ENCODE data around the gene KRT83. TPM values are rescaled to one million over a fixed set of nuclear protein-coding genes. Genes with fewer than 3 reads are reported as not detected.

Gene KRT83
- total RNA-seq, 1 experiment from 2014 or later, result not detected

- H2AFZ ChIP-seq (ENCODE audit: low read length), result no peak overlapping the region
- no peak overlapping the region for H2AK5ac ChIP-seq (ENCODE audit: insufficient read length, low read length)
- H2BK5ac ChIP-seq (ENCODE audit: insufficient read length, low read length), result no peak overlapping the region
- no peak overlapping the region for H4K8ac ChIP-seq (replicated peaks; ENCODE audit: insufficient read length, low read depth, low read length)
- H2BK120ac ChIP-seq (ENCODE audit: low read depth, low read length, poor library complexity, severe bottlenecking), result no peak overlapping the region
- WGBS (ENCODE audit: extremely low coverage, insufficient read length, low lambda C conversion rate), result no CpG with 5 or more reads among the region's 13 CpGs
- no peak overlapping the region for H2BK20ac ChIP-seq (ENCODE audit: low read depth, low read length, poor library complexity, severe bottlenecking)
- H2BK12ac ChIP-seq (ENCODE audit: insufficient read length, low read depth, low read length), result no peak overlapping the region
- no peak overlapping the region for H4K5ac ChIP-seq (ENCODE audit: insufficient read length, low read depth, low read length)
- H3K27ac ChIP-seq (ENCODE audit: insufficient read length, low read depth, low read length), result no peak overlapping the region
- Mint-ChIP-seq H3K27ac (no peak overlapping the region), H3K4me1 (no peaks in the 10 kb centered on the region), H3K4me3 (no peak overlapping the region), H3K36me3 (ENCODE audit: insufficient read depth in 1 of 3, low read depth in 3 of 3) (no peaks in the 10 kb centered on the region), H3K9me3 (no peaks in the 10 kb centered on the region), H3K27me3 (ENCODE audit: low read depth) (peaks cover 52% of the 10 kb centered on the region)
- no peaks in the 10 kb centered on the region for H3K9me3 ChIP-seq (ENCODE audit: control insufficient read depth, low read depth, low read length)
- no peaks in the 10 kb centered on the region for H3K79me1 ChIP-seq (ENCODE audit: insufficient read depth, low read depth, low read length, poor library complexity, severe bottlenecking)
- DNase-seq, result peak; percentile 31
- no peak overlapping the region for H3T11ph ChIP-seq (ENCODE audit: low read length)
- no peak overlapping the region for H3K4ac ChIP-seq (ENCODE audit: low read depth, low read length)
- H3K18ac ChIP-seq (ENCODE audit: insufficient read length, low read depth, low read length), result no peak overlapping the region
- H3K27me3 ChIP-seq (ENCODE audit: insufficient read depth, low read length), result no peaks in the 10 kb centered on the region; the same call in 1 of the 2 replicates
- no peak overlapping the region for H3K14ac ChIP-seq (ENCODE audit: insufficient read depth, low read length)
- no peak overlapping the region for H3K4me2 ChIP-seq (ENCODE audit: insufficient read depth, insufficient read length, low read length)
- no peak overlapping the region for H2BK15ac ChIP-seq (ENCODE audit: low read depth, low read length)
- no peak overlapping the region for H4K91ac ChIP-seq (ENCODE audit: insufficient read length, low read depth, low read length)
- H3K79me2 ChIP-seq (ENCODE audit: insufficient read depth, low read length), result no peaks in the 10 kb centered on the region
- H3K9ac ChIP-seq (ENCODE audit: extremely low read depth, insufficient read length, low read length), result no peak overlapping the region
- no peaks in the 10 kb centered on the region for H3K4me1 ChIP-seq (ENCODE audit: insufficient read depth, low read length)
- TF ChIP-seq, protein P1, sequence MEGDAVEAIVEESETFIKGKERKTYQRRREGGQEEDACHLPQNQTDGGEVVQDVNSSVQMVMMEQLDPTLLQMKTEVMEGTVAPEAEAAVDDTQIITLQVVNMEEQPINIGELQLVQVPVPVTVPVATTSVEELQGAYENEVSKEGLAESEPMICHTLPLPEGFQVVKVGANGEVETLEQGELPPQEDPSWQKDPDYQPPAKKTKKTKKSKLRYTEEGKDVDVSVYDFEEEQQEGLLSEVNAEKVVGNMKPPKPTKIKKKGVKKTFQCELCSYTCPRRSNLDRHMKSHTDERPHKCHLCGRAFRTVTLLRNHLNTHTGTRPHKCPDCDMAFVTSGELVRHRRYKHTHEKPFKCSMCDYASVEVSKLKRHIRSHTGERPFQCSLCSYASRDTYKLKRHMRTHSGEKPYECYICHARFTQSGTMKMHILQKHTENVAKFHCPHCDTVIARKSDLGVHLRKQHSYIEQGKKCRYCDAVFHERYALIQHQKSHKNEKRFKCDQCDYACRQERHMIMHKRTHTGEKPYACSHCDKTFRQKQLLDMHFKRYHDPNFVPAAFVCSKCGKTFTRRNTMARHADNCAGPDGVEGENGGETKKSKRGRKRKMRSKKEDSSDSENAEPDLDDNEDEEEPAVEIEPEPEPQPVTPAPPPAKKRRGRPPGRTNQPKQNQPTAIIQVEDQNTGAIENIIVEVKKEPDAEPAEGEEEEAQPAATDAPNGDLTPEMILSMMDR (conservative IDR thresholded peaks at IDR 0.05), result no peak
- no peaks in the 10 kb centered on the region for H3K23me2 ChIP-seq (ENCODE audit: insufficient read length, low read depth, low read length, poor library complexity, severe bottlenecking)
- H4K20me1 ChIP-seq (ENCODE audit: control insufficient read depth, insufficient read depth, insufficient read length), result no peaks in the 10 kb centered on the region
- H3K56ac ChIP-seq (ENCODE audit: insufficient read length, low read depth, low read length), result no peak overlapping the region
- H3K23ac ChIP-seq (ENCODE audit: insufficient read length, low read depth, low read length), result no peak overlapping the region
These were observed 6.7 kb downstream of the KRT83 start for GRCh38 chr12:52314511-52314910.
